Measurements from ENCODE around the gene TFB1M.

Gene TFB1M

GRCh38 chr6:155263373-155264063 lies 50.8 kb downstream of the TFB1M start, which contains the start of gene CLDN20:
Gene CLDN20, plus strand, starts transcription at chr6:155264013. Its CDS starts 11,707 bp downstream, at chr6:155275720.
- DNase-seq (ENCODE audit: low read depth) = no peak

DNA sequence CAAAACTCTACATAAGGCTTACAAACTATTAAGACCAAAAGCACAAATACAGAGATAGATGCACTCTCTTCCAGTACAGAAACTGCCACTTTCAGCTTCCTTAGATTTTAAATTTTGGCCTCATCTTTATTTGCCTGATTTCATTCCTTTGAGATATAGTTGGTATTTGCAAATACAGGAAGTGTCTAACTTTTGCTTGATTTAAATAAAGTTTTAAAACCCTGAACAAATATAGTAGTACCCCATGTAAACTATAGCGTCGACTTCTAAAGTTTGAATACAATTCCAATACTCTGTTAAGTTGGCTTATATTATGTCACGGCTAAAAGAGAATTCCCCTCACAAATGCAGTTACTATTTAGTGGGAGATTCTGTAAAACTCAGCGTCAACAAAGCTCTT lies 51.6 kb downstream of the TFB1M start:
- DNase-seq (ENCODE audit: low read depth) = no peak

GRCh38 chr6:155261111-155261900 lies 53.0 kb downstream of the TFB1M start:
- no peak for DNase-seq (ENCODE audit: low read depth)

GRCh38 chr6:155260686-155261085 lies 53.6 kb downstream of the TFB1M start:
- no peak for DNase-seq (ENCODE audit: low read depth)

GRCh38 chr6:155259897-155260296 lies 54.4 kb downstream of the TFB1M start:
- DNase-seq (ENCODE audit: low read depth) = no peak

- no peak for DNase-seq (ENCODE audit: low read depth)
Measured at GRCh38 chr6:155259204-155259603, 55.1 kb downstream of the TFB1M start.

DNA sequence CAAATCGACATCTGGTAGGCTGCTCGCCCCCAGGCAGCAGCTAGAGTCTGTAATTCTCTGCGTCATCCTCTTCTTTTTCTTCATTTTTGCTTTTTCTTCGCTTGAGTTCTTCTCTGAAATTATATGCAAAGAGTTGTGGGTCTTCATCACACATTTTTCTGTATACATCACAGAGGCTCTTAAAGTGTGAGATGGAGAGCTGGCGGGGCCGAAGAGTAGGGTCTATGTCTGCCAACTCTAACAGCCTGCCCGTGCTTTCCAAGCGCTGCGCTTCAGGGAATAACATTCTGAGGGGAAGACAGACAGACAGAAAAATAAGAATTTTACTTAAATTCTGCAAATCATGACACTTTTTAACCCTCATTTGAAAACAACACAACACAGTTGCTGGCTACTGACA lies 56.5 kb downstream of the TFB1M start:
- no peak for DNase-seq (ENCODE audit: low read depth)

DNA sequence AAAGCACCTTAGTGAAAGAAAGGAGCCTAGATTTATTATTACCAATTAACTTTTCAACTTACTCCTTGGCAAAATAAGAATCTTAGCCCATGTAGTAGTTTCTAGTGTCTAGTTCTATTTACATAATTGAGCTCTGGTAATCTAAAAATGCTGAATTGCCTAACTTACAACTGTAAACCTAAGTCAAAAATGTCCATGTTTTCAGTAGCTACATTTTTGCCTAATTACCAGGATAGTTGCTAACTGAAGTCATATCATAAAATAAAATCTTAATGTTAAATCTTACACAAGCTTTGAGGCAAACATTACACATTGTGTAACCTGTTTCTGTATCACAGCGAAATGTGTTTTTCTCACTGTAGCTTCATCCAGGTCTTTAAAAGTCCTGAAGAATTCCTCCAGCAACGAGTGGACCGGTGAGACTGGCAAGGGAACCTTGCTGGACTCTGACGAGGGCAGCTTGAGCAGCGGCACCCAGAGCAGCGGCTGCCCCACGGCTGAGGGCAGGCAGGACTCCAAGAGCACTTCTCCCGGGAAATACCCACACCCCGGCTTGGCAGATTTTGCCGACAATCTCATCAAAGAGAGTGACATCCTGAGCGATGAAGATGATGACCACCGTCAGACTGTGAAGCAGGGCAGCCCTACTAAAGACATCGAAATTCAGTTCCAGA lies 58.0 kb downstream of the TFB1M start:
- no peak for DNase-seq (ENCODE audit: low read depth)

GRCh38 chr6:155254139-155254538 lies 60.1 kb downstream of the TFB1M start:
- no peak for DNase-seq (ENCODE audit: low read depth)

DNA sequence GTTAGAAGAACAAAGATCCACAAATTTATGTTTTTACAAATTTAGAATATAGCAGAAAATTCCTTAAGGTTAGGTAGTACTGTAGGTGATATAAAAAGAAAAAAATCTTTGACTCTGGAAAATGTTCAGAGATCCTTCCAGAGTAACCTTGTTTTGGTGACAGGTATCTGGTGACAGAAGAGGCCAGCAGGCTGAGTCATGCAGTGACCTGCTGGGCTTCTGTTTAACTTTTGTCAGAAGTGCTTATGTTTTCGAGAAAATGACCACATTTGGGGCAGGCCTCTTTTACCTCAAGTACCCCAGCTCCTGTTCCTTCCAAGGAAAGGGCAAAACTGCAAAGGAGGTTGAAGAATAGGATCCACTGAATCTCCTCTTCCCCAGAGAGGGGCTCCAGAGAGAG lies 60.9 kb downstream of the TFB1M start:
- no peak for DNase-seq (ENCODE audit: low read depth)

- DNase-seq (ENCODE audit: low read depth) = no peak
Measured at GRCh38 chr6:155252581-155252980, 61.7 kb downstream of the TFB1M start.

- no peak for DNase-seq (ENCODE audit: low read depth)
Measured at GRCh38 chr6:155250701-155251381, 63.4 kb downstream of the TFB1M start.

- no peak for DNase-seq (ENCODE audit: low read depth)
Measured at GRCh38 chr6:155248008-155249001, 66.0 kb downstream of the TFB1M start.

- no peak for DNase-seq (ENCODE audit: low read depth)
Measured at GRCh38 chr6:155247618-155248007, 66.7 kb downstream of the TFB1M start.

- DNase-seq (ENCODE audit: low read depth) = no peak
Measured at GRCh38 chr6:155246825-155247224, 67.5 kb downstream of the TFB1M start.

- DNase-seq (ENCODE audit: low read depth) = no peak
Measured at GRCh38 chr6:155245831-155246230, 68.5 kb downstream of the TFB1M start.

- no peak for DNase-seq (ENCODE audit: low read depth)
Measured at GRCh38 chr6:155245193-155245592, 69.1 kb downstream of the TFB1M start.

GRCh38 chr6:155244434-155244833 lies 69.8 kb downstream of the TFB1M start:
- DNase-seq (ENCODE audit: low read depth) = no peak

GRCh38 chr6:155241966-155242365 lies 72.3 kb downstream of the TFB1M start:
- no peak for DNase-seq (ENCODE audit: low read depth)

DNA sequence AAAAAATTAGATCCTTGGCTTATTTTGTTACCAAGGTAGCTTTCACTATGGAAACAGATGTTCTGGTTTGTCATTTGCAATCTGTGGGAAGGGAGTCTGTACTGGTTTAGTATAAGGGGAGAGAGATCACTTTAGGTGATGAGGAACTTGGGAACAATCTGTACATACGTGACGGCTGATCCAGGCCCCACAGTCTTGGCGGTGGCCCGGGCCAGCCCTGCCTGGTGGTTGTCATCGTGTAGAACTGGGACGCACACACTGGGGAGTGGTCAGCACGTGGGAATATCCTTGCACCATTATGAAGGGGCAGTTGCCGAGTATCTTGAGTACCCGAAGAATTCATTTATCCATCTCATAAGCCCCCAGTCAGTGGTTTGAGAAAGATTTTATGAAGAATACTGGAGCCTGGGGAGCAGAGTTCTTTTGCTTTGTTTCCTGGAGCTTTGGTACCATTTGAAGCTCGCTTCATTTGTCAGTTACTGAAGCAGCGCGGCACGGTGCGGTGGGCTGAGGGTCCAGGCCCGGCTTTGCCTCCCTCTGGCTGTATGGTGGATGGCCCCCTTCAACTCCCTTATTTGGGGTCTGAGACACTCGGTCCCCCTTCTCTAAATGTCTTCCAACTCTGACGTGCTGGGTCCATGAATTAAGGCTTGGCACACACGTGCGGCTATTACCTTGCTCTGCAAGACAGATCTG lies 73.2 kb downstream of the TFB1M start:
- no peak for DNase-seq (ENCODE audit: low read depth)

- DNase-seq (ENCODE audit: low read depth) = no peak
Measured at GRCh38 chr6:155237613-155238012, 76.7 kb downstream of the TFB1M start.

All from activated T-helper 9 cell treated with anti-CD3 and anti-CD28 coated beads, Interleukin-2, amount 50 U/mL, for 16 hours (primary cell).